Parathyroid adenoma (tissue), 2 donors: ENCODE measurements around the gene PROSER2.

Experiments
- H2AFZ ChIP-seq: fragments of 300-600 bp; sonication (generic); one replicate; pipeline ENCODE4 v1.7.0; 2017; ENCODE audit warnings: antibody characterized with exemption, mild to moderate bottlenecking
- H3K27ac ChIP-seq: fragments of 300-600 bp; sonication (generic); one replicate; pipeline ENCODE4 v1.7.0; 2017
- H3K27me3 ChIP-seq: fragments of 300-600 bp; sonication (generic); one replicate; pipeline ENCODE4 v1.7.0; 2017; ENCODE audit warnings: low read length; ENCODE audit not compliant: control insufficient read depth, insufficient read depth
- H3K36me3 ChIP-seq: fragments of 300-600 bp; sonication (generic); one replicate; pipeline ENCODE4 v1.7.0; 2017; ENCODE audit warnings: low read length; ENCODE audit not compliant: control insufficient read depth, insufficient read depth
- H3K4me1 ChIP-seq: fragments of 300-600 bp; sonication (generic); one replicate; pipeline ENCODE4 v1.7.0; 2017; ENCODE audit warnings: control low read depth
- H3K4me2 ChIP-seq: fragments of 300-600 bp; sonication (generic); one replicate; pipeline ENCODE4 v1.7.0; 2017; ENCODE audit warnings: low read length
- H3K4me3 ChIP-seq: fragments of 300-600 bp; sonication (generic); one replicate; pipeline ENCODE4 v1.7.0; 2017; ENCODE audit warnings: low read depth, low read length
- H3K79me2 ChIP-seq: fragments of 300-600 bp; sonication (generic); one replicate; pipeline ENCODE4 v1.7.0; 2017; ENCODE audit warnings: control low read depth
- H3K9ac ChIP-seq: fragments of 300-600 bp; sonication (generic); one replicate; pipeline ENCODE4 v1.7.0; 2017; ENCODE audit warnings: mild to moderate bottlenecking
- H3K9me3 ChIP-seq: fragments of 300-600 bp; sonication (generic); one replicate; pipeline ENCODE4 v1.7.0; 2017; ENCODE audit warnings: low read length; ENCODE audit not compliant: control insufficient read depth
- TF ChIP-seq, protein P1 (sequence below): fragments of 300-600 bp; sonication (generic); IDR thresholded peaks from one replicate; pipeline ENCODE4 v1.7.0; 2017; ENCODE audit warnings: antibody characterized with exemption, mild to moderate bottlenecking
- donor health status: primary hyperparathyroidism.

PROSER2 gene

DNA sequence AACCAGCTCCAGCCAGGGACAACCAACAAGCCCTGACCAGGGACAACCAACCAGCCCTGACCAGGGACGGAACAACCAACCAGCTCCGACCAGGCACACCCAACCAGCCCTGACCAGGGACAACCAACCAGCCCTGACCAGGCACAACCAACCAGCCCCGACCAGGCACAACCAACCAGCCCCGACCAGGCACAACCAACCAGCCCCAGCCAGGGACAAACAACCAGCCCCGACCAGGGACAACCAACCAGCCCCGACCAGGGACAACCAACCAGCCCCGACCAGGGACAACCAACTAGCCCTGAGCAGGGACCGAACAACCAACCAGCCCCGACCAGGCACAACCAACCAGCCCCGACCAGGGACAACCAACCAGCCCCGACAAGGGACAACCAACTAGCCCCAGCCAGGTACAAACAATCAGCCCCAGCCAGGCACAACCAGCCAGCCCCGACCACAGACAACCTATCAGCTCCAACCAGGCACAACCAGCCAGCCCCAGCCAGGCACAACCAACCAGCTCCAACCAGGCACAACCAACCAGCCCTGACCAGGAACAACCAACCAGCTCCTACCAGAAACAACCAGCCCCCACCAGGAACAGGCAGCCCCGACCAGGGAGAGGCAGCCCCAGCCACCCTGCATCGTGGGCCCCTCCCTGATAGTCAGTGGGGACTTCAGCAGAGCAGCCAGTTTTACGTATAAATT is 56.4 kb downstream of the PROSER2 start:
- no peak overlapping the region for H3K9ac ChIP-seq
- H3K4me2 ChIP-seq: no peak overlapping the region
- no peaks in the 10 kb centered on the region for H3K4me1 ChIP-seq
- H3K27me3 ChIP-seq: no peaks in the 10 kb centered on the region
- TF ChIP-seq, protein P1, sequence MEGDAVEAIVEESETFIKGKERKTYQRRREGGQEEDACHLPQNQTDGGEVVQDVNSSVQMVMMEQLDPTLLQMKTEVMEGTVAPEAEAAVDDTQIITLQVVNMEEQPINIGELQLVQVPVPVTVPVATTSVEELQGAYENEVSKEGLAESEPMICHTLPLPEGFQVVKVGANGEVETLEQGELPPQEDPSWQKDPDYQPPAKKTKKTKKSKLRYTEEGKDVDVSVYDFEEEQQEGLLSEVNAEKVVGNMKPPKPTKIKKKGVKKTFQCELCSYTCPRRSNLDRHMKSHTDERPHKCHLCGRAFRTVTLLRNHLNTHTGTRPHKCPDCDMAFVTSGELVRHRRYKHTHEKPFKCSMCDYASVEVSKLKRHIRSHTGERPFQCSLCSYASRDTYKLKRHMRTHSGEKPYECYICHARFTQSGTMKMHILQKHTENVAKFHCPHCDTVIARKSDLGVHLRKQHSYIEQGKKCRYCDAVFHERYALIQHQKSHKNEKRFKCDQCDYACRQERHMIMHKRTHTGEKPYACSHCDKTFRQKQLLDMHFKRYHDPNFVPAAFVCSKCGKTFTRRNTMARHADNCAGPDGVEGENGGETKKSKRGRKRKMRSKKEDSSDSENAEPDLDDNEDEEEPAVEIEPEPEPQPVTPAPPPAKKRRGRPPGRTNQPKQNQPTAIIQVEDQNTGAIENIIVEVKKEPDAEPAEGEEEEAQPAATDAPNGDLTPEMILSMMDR: no peak
- H3K36me3 ChIP-seq: no peaks in the 10 kb centered on the region
- no peaks in the 10 kb centered on the region for H3K79me2 ChIP-seq
- H3K4me3 ChIP-seq: no peak overlapping the region
- H3K9me3 ChIP-seq: no peaks in the 10 kb centered on the region
- no peak overlapping the region for H2AFZ ChIP-seq
- H3K27ac ChIP-seq: no peak overlapping the region

DNA sequence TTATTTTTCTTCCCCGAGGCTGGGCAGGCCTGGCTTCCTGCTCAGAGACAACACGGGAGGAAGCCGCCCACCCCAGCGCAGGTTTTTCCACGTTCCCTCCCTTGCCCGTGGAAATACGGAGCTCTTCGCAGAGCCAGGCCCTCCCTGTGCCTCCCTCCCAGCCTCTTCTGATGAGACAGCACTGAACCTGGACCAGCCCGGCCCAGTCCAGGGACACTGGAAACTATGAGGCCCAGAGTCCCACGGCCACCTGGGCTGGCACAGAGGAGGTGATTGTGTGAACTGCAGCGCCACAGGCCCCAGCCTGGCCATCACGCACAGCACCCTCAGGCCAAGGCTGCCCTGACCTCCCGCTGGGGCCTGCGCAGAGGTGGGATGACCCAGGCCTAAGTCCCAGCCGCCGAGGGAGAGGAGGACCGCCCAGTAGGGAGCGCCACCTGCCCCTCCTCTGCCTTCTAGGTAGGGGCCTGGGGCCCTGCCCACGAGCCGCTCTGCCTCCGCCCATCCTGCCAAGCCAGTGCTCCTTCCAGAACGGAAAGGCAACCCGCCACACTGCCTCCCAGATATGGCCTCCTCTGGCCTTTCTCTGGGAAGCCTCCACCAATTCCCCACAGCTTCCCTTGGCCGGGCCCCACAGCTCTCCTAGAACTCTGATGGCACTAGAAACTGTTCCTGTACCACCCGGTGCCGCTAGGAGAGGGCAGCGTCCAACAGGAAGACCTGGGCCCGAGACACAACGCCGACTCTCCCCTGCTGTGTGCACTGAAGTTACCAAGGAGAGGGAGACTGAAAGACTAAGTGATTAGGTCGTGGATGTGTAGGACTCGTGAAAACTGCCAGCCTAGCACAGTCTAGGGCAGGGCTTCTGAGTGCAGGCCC is 57.2 kb downstream of the PROSER2 start:
- Histone ChIP-seq H3K4me1 (no peaks in the 10 kb centered on the region), H2AFZ (no peak overlapping the region), H3K9me3 (no peaks in the 10 kb centered on the region), H3K4me2 (no peak overlapping the region), H3K4me3 (no peak overlapping the region), H3K79me2 (no peaks in the 10 kb centered on the region), H3K36me3 (no peaks in the 10 kb centered on the region), H3K27me3 (no peaks in the 10 kb centered on the region), H3K27ac (no peak overlapping the region), H3K9ac (no peak overlapping the region)
- TF ChIP-seq, protein P1: no peak

DNA sequence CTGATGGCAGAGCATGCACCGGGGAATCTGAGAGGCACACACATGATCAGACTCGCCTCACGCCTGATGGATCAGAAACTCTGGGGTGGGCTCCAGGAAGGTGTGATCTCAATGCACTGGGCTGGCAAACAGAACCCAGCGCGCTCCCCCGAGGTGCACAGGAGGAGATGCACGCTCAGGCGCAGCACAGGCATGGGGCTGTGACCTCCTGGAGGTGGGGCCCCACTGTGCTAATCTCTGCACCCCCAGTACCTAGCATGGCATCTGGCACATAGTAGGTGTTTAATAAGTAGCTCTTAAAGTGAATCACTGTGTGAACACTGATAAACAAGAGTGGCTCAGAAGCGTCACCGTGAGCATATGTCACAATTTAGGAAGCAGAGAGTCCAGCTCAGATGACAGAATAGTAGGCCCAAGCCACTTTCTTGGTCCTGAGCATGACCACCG is 57.9 kb downstream of the PROSER2 start:
- H3K4me1 ChIP-seq: no peaks in the 10 kb centered on the region
- H2AFZ ChIP-seq: no peak overlapping the region
- no peaks in the 10 kb centered on the region for H3K27me3 ChIP-seq
- H3K4me2 ChIP-seq: no peak overlapping the region
- no peak overlapping the region for H3K4me3 ChIP-seq
- H3K27ac ChIP-seq: no peak overlapping the region
- no peaks in the 10 kb centered on the region for H3K79me2 ChIP-seq
- H3K36me3 ChIP-seq: no peaks in the 10 kb centered on the region
- no peaks in the 10 kb centered on the region for H3K9me3 ChIP-seq
- H3K9ac ChIP-seq: no peak overlapping the region
- TF ChIP-seq, protein P1: no peak

DNA sequence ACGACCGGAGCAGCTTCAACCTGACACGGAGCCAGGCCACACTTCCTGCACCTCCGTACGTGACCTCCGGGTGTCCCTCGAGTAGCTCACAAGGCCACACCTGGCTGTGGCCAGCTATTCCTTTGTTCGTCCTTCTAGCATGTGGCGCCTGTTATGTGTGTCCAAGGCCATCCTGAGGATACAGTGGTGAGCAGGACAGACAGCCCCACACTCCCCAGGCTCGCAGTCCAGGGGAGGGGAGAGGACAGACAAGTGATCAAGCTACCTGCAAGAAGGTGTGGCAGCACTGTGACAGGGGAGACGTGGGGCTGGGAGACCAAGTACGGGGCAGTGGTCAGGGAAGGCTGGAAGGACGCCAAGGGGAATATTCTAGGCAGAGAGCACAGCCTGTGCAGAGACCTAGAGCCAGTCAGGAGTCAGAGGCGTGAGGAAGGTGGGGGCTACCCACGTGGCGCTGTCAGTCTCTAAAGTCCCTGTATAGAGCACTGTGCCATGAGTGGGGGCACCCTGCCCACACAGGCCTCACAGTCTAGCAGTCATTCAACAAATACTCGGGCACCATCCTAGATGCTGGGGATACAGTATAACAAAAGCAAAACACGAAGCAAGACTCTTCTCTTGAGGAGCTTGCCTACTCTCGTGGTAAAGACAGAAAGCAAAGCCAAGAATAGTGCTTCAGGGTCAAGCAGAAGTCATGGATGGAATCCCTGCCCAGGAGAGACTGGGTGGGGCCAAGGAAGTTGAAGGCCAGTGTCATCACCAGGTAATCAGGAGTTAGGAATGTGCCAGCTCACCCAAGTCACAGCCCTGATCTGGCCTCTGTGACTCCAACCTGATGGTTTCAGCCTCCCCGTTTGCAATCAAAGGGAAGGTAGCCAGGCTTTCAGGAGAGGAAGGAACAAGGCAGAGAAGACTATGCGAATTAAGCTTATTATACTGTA is 58.6 kb downstream of the PROSER2 start:
- Histone ChIP-seq H3K79me2 (no peaks in the 10 kb centered on the region), H3K9me3 (no peaks in the 10 kb centered on the region), H3K4me3 (no peak overlapping the region), H3K27me3 (no peaks in the 10 kb centered on the region), H3K4me1 (no peaks in the 10 kb centered on the region), H3K9ac (no peak overlapping the region), H3K27ac (no peak overlapping the region), H3K36me3 (no peaks in the 10 kb centered on the region), H2AFZ (no peak overlapping the region), H3K4me2 (no peak overlapping the region)
- TF ChIP-seq, protein P1: no peak
